Activated CD4-positive, alpha-beta T cell treated with anti-CD3 and anti-CD28 coated beads for 1 hour (primary cell): ENCODE data around the gene COL2A1.

Source experiments
- DNase-seq: peaks from one replicate; pipeline ENCODE4 v3.0.0-alpha.2; 2020

COL2A1 gene

GRCh38 chr12:48029491-48030172, 25.4 kb upstream of the COL2A1 start:
- DNase-seq = no peak

GRCh38 chr12:48028541-48029431, 24.5 kb upstream of the COL2A1 start:
- no peak for DNase-seq

GRCh38 chr12:48027183-48028002, 23.1 kb upstream of the COL2A1 start:
- no peak for DNase-seq

GRCh38 chr12:48026060-48026827, 22.0 kb upstream of the COL2A1 start:
- DNase-seq = no peak

- no peak for DNase-seq
Observed at GRCh38 chr12:48025281-48025680, 21.0 kb upstream of the COL2A1 start.

GRCh38 chr12:48024735-48025134, 20.5 kb upstream of the COL2A1 start:
- DNase-seq = no peak

- no peak for DNase-seq
Observed at GRCh38 chr12:48023386-48023785, 19.1 kb upstream of the COL2A1 start.

GRCh38 chr12:48022676-48023385, 18.6 kb upstream of the COL2A1 start:
- no peak for DNase-seq

GRCh38 chr12:48022180-48022521, 17.9 kb upstream of the COL2A1 start:
- DNase-seq = no peak

GRCh38 chr12:48021485-48022179, 17.4 kb upstream of the COL2A1 start:
- no peak for DNase-seq

- DNase-seq = no peak
Observed at GRCh38 chr12:48019639-48020265, 15.5 kb upstream of the COL2A1 start.

GRCh38 chr12:48018618-48018995, 14.3 kb upstream of the COL2A1 start:
- no peak for DNase-seq

- no peak for DNase-seq
Observed at GRCh38 chr12:48017921-48018617, 13.8 kb upstream of the COL2A1 start.

- no peak for DNase-seq
Observed at GRCh38 chr12:48017496-48017895, 13.2 kb upstream of the COL2A1 start.

- DNase-seq = no peak
Observed at GRCh38 chr12:48016373-48017020, 12.2 kb upstream of the COL2A1 start.

GRCh38 chr12:48015954-48016353, 11.7 kb upstream of the COL2A1 start:
- no peak for DNase-seq

GRCh38 chr12:48015129-48015528, 10.9 kb upstream of the COL2A1 start:
- no peak for DNase-seq

- DNase-seq = no peak
Observed at GRCh38 chr12:48013287-48013686, 9.0 kb upstream of the COL2A1 start.

- DNase-seq = no peak
Observed at GRCh38 chr12:48012070-48012469, 7.8 kb upstream of the COL2A1 start.
